ENCODE results near the gene COPS9. TPM values are rescaled to one million over a fixed set of nuclear protein-coding genes. Genes with fewer than 3 reads are reported as not detected.

COPS9 gene
- total RNA-seq, 4 donors from 2014 or later, result 13.1 to 124 (median 72.1) TPM

DNA sequence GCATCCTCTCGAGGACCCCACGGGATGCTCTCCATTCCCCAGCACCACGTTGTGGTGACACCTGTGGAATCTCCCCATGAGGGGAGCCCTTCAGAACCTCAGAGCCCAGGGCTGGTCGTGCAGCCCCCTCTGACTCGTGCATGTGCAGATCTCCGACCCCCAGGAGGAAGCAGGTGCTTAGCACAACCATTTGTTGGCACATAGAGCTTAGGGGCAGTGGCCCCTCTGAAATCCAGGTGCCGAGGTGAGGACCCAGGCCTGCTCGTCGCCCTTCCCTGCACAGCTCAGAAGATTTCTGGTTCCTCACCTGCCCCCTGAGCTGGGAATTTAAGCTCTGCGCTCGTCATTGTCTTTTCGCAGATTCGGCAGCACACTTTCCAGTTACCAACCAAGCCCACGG, 5.6 kb upstream of the COPS9 start:
- DNase-seq, result no peak
- Histone ChIP-seq H3K27ac (no peak overlapping the region), H3K36me3 (no peaks in the 10 kb centered on the region), H3K4me3 (no peak overlapping the region), H3K9me3 (no peaks in the 10 kb centered on the region), H3K4me1 (peaks cover 0 to 8% (median 2%) of the 10 kb centered on the region in 4 donors), H3K27me3 (no peaks in the 10 kb centered on the region)
- intact Hi-C loops (cut with DNase I; ENCODE audit: low total_unique reads), result loop anchor here (5.0 to 10.0 kb wide), 2 partner anchors 79 to 1107 kb away; no protein-coding TSS in a partner anchor
- no peak for TF ChIP-seq EP300 (IDR thresholded peaks at IDR 0.05; ENCODE audit: low read depth)
- no peak for TF ChIP-seq POLR2A (IDR thresholded peaks at IDR 0.05)
- TF ChIP-seq CTCF (IDR thresholded peaks at IDR 0.05), result no peak
- TF ChIP-seq POLR2AphosphoS5 (IDR thresholded peaks at IDR 0.05), result no peak
- WGBS, 2 donors (ENCODE audit: low coverage in 1 of 2), result 77% methylated on average over 14 of the region's 14 CpGs; no CpG with 5 or more reads in 1 of the 2 donors
- in situ Hi-C loops (cut with MboI; ENCODE audit: low pct_ligation_motif_present in 1 of 4, low pct_unique_long_range_greater_than_20kb in 1 of 4, low sequenced_read_pairs in 3 of 4), result loop anchor here in 1 of 4 donors (5.0 kb wide), 1 partner anchor 84 kb away; no protein-coding TSS in a partner anchor

GRCh38 chr2:240140920-240141319, 4.8 kb upstream of the COPS9 start:
- intact Hi-C loops (cut with DNase I; ENCODE audit: low total_unique reads), result loop anchor here (5.0 to 10.0 kb wide), 2 partner anchors 79 to 1106 kb away; no protein-coding TSS in a partner anchor
- no peaks in the 10 kb centered on the region for H3K27me3 ChIP-seq
- 80% methylated on average over 11 of the region's 11 CpGs; no CpG with 5 or more reads in 1 of the 2 donors for WGBS, 2 donors (ENCODE audit: low coverage in 1 of 2)

DNA sequence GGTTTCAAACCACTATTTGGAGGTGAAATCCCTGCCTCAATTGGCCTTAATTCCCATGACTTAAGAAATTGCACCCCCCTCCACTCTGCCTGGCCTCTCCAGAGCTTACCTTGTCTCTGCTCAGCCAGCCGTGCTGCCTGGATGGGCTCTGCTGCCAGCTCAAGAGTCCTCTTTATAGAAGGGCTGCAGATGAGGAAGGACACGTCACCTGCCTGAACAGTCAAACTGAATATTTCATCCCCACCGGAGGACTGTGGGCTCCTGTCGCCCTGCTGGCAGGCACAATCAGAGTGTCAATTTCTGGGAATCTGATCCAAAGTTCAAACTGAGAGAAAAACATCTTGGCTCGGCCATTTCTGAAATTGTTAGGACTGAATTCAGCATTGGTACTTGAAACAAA, 4.4 kb upstream of the COPS9 start, which contains the start of gene OTOS:
TSS of gene OTOS (minus strand) at position 148 of the 400 bp plus-strand sequence. CDS start 332 bp downstream, outside the sequence.
- Histone ChIP-seq H3K4me1 (peaks cover 0 to 12% (median 4%) of the 10 kb centered on the region in 4 donors), H3K36me3 (no peaks in the 10 kb centered on the region), H3K27ac (no peak within 1 kb of the TSS), H3K9me3 (no peaks in the 10 kb centered on the region), H3K4me3 (no peak within 1 kb of the TSS), H3K27me3 (no peaks in the 10 kb centered on the region)
- TF ChIP-seq POLR2A (IDR thresholded peaks at IDR 0.05), result no peak
- no peak for TF ChIP-seq EP300 (IDR thresholded peaks at IDR 0.05; ENCODE audit: low read depth)
- no peak for TF ChIP-seq POLR2AphosphoS5 (IDR thresholded peaks at IDR 0.05)
- no peak for TF ChIP-seq CTCF (IDR thresholded peaks at IDR 0.05)
- DNase-seq, result no peak
- WGBS, 2 donors (ENCODE audit: low coverage in 1 of 2), result 63% methylated on average over 5 of the region's 5 CpGs; no CpG with 5 or more reads in 1 of the 2 donors
- intact Hi-C loops (cut with DNase I; ENCODE audit: low total_unique reads) (loop anchor here (5.0 to 10.0 kb wide), 2 partner anchors 78 to 1106 kb away; no protein-coding TSS in a partner anchor), in situ Hi-C loops (cut with MboI; ENCODE audit: low pct_ligation_motif_present in 1 of 4, low pct_unique_long_range_greater_than_20kb in 1 of 4, low sequenced_read_pairs in 3 of 4) (loop anchor here in 1 of 4 donors (5.0 kb wide), 1 partner anchor 83 kb away; no protein-coding TSS in a partner anchor)

More at GRCh38 chr2:240140920-240141319, 4.8 kb upstream of the COPS9 start:
- in situ Hi-C loops (cut with MboI; ENCODE audit: low pct_ligation_motif_present in 1 of 4, low pct_unique_long_range_greater_than_20kb in 1 of 4, low sequenced_read_pairs in 3 of 4), result loop anchor here in 1 of 4 donors (5.0 kb wide), 1 partner anchor 84 kb away; no protein-coding TSS in a partner anchor
- TF ChIP-seq EP300 (IDR thresholded peaks at IDR 0.05; ENCODE audit: low read depth) (no peak), CTCF (IDR thresholded peaks at IDR 0.05) (no peak), POLR2A (IDR thresholded peaks at IDR 0.05) (no peak), POLR2AphosphoS5 (IDR thresholded peaks at IDR 0.05) (no peak)
- no peaks in the 10 kb centered on the region for H3K9me3 ChIP-seq
- no peaks in the 10 kb centered on the region for H3K36me3 ChIP-seq
- H3K4me1 ChIP-seq, result peaks cover 0 to 12% (median 3%) of the 10 kb centered on the region in 4 donors
- DNase-seq, result no peak
- no peak overlapping the region for H3K4me3 ChIP-seq
- no peak overlapping the region for H3K27ac ChIP-seq

DNA sequence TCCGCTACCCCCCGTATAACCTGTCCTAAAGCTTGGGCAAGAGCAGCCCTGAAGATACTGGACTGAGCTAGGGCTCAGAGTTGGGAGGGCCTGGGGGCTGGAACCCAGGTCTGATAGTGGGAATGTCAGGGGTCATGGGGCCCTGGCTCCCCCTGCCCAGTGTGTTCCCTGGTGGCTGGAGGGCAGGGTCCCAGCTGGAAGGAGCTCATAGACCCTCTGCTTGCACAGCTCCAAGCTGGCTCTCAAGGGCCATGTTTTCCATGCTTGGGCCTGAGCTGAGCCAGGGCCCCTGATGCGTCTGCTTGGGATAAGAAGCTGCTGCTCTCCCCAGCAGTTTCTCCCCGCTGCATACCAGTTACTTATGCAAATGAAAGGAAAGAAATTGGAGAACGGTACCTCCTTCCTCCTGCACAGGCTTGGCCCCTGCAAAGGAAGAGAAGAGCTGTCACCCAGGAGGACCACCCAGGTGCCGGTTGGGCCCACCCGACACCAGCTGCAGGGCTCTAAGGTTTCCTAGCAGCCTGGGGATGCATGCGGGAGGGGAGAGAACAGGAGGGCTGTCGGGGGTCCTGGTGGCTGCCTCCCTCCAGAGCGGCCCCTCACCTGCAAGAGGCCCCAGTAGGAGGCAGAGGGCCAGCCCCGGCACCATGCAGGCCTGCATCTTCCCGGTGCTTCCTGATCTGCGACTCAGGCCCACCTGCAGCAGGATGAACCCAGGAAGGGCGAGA, 3.7 kb upstream of the COPS9 start:
- no peak for DNase-seq
- no peak overlapping the region for H3K27ac ChIP-seq
- H3K4me3 ChIP-seq, result no peak overlapping the region
- intact Hi-C loops (cut with DNase I; ENCODE audit: low total_unique reads), result loop anchor here (5.0 to 10.0 kb wide), 2 partner anchors 78 to 1105 kb away; no protein-coding TSS in a partner anchor
- H3K27me3 ChIP-seq, result no peaks in the 10 kb centered on the region
- no peak for TF ChIP-seq EP300 (IDR thresholded peaks at IDR 0.05; ENCODE audit: low read depth)
- no peak for TF ChIP-seq CTCF (IDR thresholded peaks at IDR 0.05)
- no peak for TF ChIP-seq POLR2A (IDR thresholded peaks at IDR 0.05)
- no peak for TF ChIP-seq POLR2AphosphoS5 (IDR thresholded peaks at IDR 0.05)
- H3K4me1 ChIP-seq, result peaks cover 5 to 19% (median 10%) of the 10 kb centered on the region in 4 donors
- H3K9me3 ChIP-seq, result no peaks in the 10 kb centered on the region
- in situ Hi-C loops (cut with MboI; ENCODE audit: low pct_ligation_motif_present in 1 of 4, low pct_unique_long_range_greater_than_20kb in 1 of 4, low sequenced_read_pairs in 3 of 4), result loop anchor here in 2 of 4 donors (5.0 to 10.0 kb wide), 2 partner anchors 75 to 83 kb away; no protein-coding TSS in a partner anchor
- WGBS, 2 donors (ENCODE audit: low coverage in 1 of 2), result 72% methylated on average over 12 of the region's 14 CpGs; no CpG with 5 or more reads in 1 of the 2 donors
- H3K36me3 ChIP-seq, result no peaks in the 10 kb centered on the region

Data from transverse colon (tissue), 4 donors.